ENCODE measurements around the gene HJURP. TPM values are rescaled to one million over a fixed set of nuclear protein-coding genes. Genes with fewer than 3 reads are reported as not detected.

The HJURP gene
- total RNA-seq, 1 experiment from 2014 or later, result 49.7 TPM

DNA sequence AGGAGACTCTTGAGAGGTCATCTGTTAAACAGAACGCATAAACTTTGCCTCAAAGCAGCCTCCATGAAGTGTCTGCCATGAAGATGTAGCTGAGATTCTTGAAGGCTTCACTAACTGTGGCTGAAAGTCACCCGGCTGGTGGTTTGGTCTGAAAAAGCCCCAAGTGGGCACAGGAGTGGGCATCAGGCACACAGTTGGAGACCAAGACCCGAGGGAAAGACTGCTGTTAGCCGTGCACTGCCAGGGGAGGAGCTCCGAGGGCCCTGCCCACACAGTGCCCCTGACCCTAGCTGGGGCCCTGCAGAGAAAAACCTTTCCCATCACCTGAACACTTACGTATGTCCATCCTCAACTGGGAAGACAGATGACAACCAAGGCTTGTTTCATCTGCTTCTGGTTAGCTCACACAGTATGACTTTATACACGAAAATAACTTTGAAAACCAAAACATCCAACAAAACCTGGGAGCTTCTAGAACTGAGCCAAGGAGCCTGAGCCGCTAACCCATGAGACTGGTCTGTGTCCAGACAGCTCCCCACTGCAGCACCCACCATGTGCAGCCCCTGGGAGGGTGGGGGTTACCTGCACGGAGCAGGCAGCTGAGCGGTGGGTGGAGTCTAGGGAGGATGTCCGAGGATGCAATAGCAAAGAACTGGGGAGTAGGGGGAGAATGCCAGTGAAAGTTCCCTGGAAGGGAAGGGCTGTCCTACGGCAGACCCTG lies 15.4 kb downstream of the HJURP start:
- H3K4me2 ChIP-seq (ENCODE audit: insufficient read depth, insufficient read length, low read length), result no peak overlapping the region
- DNase-seq, result no peak
- no peak overlapping the region for H4K5ac ChIP-seq (ENCODE audit: insufficient read length, low read depth, low read length)
- no peak overlapping the region; a peak in 1 of 5 replicates for H3K4me3 Mint-ChIP-seq
- no CpG with 5 or more reads among the region's 12 CpGs for WGBS (ENCODE audit: extremely low coverage, insufficient read length, low lambda C conversion rate)
- no peak overlapping the region for H2BK12ac ChIP-seq (ENCODE audit: insufficient read length, low read depth, low read length)
- no peaks in the 10 kb centered on the region for H3K27me3 Mint-ChIP-seq (ENCODE audit: low read depth)
- no peak overlapping the region for H4K8ac ChIP-seq (replicated peaks; ENCODE audit: insufficient read length, low read depth, low read length)
- no peaks in the 10 kb centered on the region for H3K27me3 ChIP-seq (ENCODE audit: insufficient read depth, low read length)
- no peaks in the 10 kb centered on the region for H3K4me1 ChIP-seq (ENCODE audit: insufficient read depth, low read length)
- no peak overlapping the region for H2BK20ac ChIP-seq (ENCODE audit: low read depth, low read length, poor library complexity, severe bottlenecking)
- no peak overlapping the region for H2AK5ac ChIP-seq (ENCODE audit: insufficient read length, low read length)
- H2AFZ ChIP-seq (ENCODE audit: low read length), result no peak overlapping the region
- peaks cover 81 to 99% (median 96%) of the 10 kb centered on the region in 3 experiments for H3K36me3 Mint-ChIP-seq (ENCODE audit: insufficient read depth in 1 of 3, low read depth in 3 of 3)
- TF ChIP-seq CTCF (conservative IDR thresholded peaks at IDR 0.05), result no peak
- H3T11ph ChIP-seq (ENCODE audit: low read length), result no peak overlapping the region
- no peak overlapping the region for H3K4ac ChIP-seq (ENCODE audit: low read depth, low read length)
- no peaks in the 10 kb centered on the region for H3K9me3 Mint-ChIP-seq
- no peak overlapping the region for H3K23ac ChIP-seq (ENCODE audit: insufficient read length, low read depth, low read length)
- no peak overlapping the region for H2BK120ac ChIP-seq (ENCODE audit: low read depth, low read length, poor library complexity, severe bottlenecking)
- no peak overlapping the region for H3K18ac ChIP-seq (ENCODE audit: insufficient read length, low read depth, low read length)
- H3K14ac ChIP-seq (ENCODE audit: insufficient read depth, low read length), result no peak overlapping the region; the same call in 1 of the 2 replicates
- H3K9me3 ChIP-seq (ENCODE audit: control insufficient read depth, low read depth, low read length), result no peaks in the 10 kb centered on the region
- H2BK5ac ChIP-seq (ENCODE audit: insufficient read length, low read length), result no peak overlapping the region
- H4K91ac ChIP-seq (ENCODE audit: insufficient read length, low read depth, low read length), result no peak overlapping the region
- H3K23me2 ChIP-seq (ENCODE audit: insufficient read length, low read depth, low read length, poor library complexity, severe bottlenecking), result no peaks in the 10 kb centered on the region
- peaks cover 24% of the 10 kb centered on the region; the same call in 1 of the 2 replicates for H3K79me2 ChIP-seq (ENCODE audit: insufficient read depth, low read length)
- H2BK15ac ChIP-seq (ENCODE audit: low read depth, low read length), result no peak overlapping the region
- peaks cover 4% of the 10 kb centered on the region for H4K20me1 ChIP-seq (ENCODE audit: control insufficient read depth, insufficient read depth, insufficient read length)
- peaks cover 13% of the 10 kb centered on the region for H3K79me1 ChIP-seq (ENCODE audit: insufficient read depth, low read depth, low read length, poor library complexity, severe bottlenecking)
- H3K27ac ChIP-seq (ENCODE audit: insufficient read length, low read depth, low read length), result no peak overlapping the region
- H3K4me1 Mint-ChIP-seq, result peaks cover 18 to 19% of the 10 kb centered on the region in 2 experiments
- H3K9ac ChIP-seq (ENCODE audit: extremely low read depth, insufficient read length, low read length), result no peak overlapping the region
- H3K27ac Mint-ChIP-seq, result no peak overlapping the region; a peak in 1 of 7 replicates
- no peak overlapping the region for H3K56ac ChIP-seq (ENCODE audit: insufficient read length, low read depth, low read length)

Measured in H9 (cell line).